ENCODE measurements around the gene GABRR2.
"Not testable (repeated sequence)": the region's sequence is repeated elsewhere in the genome, so short reads cannot be mapped to it uniquely, and the experiment has no call there.

Gene GABRR2

DNA sequence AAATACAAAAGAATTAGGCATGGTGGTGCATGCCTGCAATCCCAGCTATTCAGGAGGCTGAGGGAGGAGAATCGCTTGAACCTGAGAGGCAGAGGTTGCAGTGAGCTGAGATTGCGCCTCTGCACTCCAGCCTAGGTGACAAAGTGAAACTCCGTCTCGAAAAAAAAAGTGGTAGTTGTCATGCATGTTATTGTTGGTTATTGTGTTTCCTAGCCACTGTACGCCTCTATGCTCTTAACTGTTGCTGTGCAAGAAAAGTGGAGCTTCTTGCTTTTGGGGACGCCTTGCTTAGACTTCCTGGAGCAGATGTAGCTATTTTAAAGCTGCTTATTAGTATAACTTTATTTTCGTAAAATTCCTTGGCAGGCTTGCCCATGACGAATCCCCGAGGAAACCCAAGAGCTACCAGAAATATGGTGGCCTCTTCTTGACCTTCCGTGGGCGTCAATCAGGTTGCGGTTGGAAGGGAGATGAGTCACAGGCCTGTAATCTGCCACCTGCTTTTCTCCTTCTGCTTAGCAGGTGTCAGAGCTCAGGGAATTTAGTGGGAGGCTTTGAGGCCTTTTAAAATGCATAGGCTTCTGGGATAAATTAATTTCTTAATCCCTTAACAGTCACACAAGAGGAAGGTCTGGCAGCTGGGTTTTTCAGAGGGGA lies 17.3 kb downstream of the GABRR2 start:
- FAIRE-seq: peak; percentile 96
- DNase-seq (ENCODE audit: extremely low spot score, insufficient read length, low read depth): peak; percentile 65

DNA sequence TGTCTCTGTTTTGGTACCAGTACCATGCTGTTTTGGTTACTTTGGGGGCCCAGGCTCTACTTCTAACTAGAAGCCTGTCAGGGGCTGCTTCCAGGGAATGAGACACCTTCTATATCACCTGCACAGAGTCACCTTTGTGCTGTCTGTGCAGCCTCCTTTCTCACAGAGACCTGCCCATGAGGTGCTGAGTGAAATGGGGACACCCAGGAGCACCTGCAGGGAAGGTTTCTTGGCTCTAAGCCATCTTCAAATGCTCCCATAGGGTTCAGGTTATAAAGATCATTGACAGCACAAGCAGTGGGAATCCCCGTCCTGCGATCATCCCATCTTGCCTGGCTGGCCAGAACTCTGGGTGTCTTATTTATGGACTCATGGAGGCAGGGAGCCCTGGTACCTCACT lies 19.1 kb downstream of the GABRR2 start:
- FAIRE-seq (no peak), DNase-seq (ENCODE audit: extremely low spot score, insufficient read length, low read depth) (no peak)

DNA sequence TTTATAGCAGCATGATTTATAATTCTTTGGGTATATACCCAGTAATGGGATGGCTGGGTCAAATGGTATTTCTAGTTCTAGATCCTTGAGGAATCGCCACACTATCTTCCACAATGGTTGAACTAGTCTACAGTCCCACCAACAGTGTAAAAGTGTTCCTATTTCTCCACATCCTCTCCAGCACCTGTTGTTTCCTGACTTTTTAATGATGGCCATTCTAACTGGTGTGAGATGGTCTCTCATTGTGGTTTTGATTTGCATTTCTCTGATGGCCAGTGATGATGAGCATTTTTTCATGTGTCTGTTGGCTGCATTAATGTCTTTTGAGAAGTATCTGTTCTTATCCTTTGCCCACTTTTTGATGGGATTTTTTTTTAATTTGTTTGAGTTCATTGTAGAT lies 20.0 kb downstream of the GABRR2 start:
- not testable (repeated sequence) for FAIRE-seq; DNase-seq (ENCODE audit: extremely low spot score, insufficient read length, low read depth)

DNA sequence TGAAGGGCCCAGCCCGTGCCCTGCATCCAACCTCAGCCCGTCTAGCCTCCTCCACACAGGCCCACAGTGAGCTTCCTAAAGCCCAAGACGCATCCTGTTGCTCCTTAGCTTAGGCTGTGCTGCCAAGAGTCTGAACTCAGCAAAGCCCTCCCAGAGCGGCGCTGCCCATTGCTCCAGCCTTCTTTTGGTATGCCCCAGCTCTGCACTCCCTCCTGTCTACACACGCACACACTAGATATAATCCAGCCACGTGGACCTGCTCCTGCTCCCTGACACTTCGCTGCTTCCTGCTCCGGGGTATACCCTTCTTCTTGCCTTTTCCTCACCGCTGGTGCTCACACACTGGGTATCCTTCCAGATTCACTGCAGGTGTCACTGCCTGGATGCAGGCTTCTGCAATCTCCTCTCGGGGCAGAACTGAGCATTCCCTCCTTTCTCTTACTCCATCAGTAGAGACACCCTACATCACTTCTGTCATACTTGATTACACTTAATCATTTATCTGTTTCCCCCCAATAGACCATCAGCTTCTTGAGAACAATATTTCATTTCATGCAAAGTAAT lies 23.8 kb downstream of the GABRR2 start:
- DNase-seq (ENCODE audit: extremely low spot score, insufficient read length, low read depth) (no peak), FAIRE-seq (no peak)

DNA sequence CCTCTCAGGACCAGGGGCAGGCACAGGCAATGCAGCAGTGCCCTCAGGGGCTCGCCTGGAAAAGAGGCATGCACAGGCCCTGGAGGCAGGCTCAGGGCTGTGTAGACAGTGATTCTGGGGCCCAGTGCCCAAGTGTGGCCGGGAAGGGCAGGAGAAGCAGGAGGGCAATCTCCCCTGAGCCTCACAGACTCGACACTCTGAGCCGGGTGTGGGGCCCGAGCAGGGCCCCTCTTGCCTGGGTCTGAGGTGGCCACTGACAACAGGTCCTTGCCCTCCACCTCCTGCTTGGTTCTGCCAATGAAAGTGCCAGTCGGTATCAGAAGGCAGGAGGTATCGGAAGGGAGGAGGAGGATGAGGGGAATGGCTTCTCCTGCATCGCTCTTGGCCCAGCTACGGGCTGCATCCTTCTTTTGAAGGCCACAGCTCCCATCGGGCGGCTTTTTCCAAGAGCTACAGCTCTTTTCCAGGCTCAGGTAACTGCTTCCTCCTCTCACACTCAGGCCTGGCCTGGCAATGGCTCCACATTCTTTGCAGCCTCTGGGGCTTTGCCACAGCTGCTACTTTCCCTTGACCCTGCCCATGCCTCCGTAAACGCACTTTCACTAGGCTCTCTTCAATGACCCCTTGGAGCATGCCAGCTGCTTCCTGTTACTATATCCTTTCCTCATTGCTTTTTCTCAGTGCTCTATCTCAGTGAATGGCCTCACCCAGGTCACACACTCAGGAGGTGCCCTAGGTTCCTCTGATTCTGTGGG lies 24.5 kb downstream of the GABRR2 start:
- DNase-seq (ENCODE audit: extremely low spot score, insufficient read length, low read depth) (no peak), FAIRE-seq (no peak)

DNA sequence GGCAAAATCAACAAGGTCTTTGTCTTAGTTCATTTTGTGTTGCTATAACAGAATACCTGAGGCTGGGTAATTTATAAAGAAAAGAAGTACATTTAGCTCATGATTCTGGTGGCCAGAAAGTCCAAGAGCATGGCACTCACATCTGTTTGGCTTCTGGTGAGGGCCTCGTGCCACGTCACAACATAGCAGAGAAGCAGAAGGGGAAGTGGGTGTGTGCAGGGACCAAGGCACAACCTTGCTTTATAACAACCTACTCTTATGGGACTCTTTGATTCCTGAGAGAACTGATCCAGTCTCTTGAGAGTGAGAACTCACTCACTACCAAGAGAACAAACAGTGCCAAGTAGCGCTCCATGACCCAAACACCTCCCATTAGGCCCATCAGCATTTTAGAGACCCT lies 25.4 kb downstream of the GABRR2 start:
- no peak for FAIRE-seq
- no peak for DNase-seq (ENCODE audit: extremely low spot score, insufficient read length, low read depth)

DNA sequence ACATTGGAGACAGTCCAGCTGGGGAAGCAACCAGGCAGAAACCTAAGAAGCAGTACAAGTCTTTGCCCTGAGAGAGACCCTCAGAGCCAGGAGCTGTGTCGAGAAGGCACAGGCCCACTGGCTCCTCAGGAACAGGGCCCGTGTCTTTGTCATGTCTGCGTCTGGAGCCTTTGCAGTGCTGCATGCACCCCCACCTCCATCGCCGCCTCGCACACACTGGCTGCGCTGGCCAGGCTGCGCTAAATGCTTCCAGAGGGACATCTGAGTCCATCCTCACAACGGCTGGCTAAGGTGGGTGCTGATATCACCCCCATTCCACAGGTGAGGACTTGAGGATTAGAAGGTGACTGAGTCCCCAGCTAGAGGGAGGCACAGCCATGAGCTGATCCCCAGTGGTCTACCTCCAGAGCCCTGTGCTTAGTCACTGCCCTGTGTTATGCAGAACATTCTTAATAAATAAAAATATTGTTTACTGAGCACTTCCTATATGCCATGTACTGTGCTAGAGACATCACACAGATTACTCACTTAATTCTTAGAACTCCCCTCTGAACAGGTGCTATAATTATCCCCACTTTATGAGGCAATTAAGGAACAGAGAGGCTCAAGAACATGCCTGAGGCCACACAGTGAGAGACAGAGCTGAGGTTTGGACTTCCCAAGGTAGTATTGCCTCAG lies 27.6 kb downstream of the GABRR2 start:
- DNase-seq (ENCODE audit: extremely low spot score, insufficient read length, low read depth) (no peak), FAIRE-seq (no peak)

DNA sequence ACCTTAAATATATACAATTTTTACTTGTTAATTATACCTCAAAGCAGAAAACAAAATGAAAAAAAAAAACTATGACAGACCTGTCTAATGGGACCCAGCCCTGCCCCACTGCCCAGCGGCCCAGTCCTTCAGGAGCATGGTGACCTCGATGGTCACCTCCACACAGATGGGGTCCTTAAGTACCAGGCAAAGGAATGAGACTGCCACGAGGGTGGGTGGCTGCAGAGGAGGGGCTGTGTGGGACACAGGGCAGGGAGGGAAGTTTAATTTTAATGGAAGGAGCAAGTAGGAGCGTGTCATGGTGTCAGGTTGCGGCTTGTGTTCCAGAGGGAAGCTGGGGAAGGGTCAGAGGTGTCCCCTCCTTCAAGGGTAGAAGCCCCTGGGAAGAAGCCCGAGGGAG lies 28.6 kb downstream of the GABRR2 start:
- DNase-seq (ENCODE audit: extremely low spot score, insufficient read length, low read depth) (no peak), FAIRE-seq (no peak)

DNA sequence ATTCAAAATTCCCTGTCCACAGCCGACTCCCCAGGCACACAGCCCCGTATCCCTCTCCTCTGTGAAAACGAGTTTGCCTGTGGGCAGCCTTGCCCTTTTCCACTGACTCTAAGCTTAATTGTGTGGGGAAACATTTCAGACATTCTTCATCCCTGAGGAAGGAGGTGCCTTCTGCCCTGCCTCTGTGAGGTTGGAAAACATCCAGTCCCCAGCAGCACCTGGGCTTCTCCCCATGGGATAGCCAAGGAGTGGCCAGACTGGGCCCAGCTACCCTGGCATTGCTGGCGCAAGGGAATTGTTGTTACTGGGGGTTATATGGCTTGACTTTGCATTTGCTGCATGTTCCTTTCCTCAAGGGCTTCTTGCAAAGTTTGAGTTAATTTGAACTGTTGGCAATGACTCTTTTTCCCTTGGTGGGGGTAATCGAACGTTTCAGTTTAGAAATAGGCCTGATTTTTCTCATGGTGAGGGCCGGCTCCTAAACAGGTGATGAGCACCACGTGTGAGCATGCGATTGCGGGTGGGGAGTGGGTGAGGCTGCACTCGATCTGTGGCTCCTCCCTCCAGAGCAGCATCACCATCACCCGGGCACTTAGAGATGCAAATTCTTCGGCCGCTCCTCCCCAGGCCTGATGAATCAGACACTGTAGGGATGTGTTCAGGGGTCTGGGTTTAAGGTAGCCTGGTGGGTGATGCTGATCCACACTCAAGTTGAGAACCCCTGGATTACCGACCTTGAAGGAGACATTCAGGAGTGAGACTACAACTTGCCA lies 29.9 kb downstream of the GABRR2 start:
- DNase-seq (ENCODE audit: extremely low spot score, insufficient read length, low read depth) (no peak), FAIRE-seq (no peak)

DNA sequence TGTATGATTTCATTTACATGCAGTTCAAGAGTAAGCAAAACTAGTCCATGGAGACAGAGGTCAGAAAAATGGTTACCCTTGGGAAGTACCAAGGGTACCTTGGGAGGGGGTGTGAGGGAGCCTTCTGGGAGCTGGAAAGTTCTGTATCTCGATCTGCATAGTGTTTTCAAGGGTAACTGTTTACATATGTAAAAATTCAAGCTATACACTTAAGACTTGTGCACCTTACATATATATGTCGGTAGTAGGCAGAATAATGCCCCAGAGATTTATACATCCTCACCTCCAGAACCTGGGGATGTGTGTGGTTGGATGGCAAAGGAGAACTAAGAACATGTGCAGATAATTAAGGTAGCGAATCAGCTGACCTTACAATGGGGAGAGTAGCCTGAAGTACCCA lies 31.0 kb downstream of the GABRR2 start:
- FAIRE-seq (no peak), DNase-seq (ENCODE audit: extremely low spot score, insufficient read length, low read depth) (no peak)

DNA sequence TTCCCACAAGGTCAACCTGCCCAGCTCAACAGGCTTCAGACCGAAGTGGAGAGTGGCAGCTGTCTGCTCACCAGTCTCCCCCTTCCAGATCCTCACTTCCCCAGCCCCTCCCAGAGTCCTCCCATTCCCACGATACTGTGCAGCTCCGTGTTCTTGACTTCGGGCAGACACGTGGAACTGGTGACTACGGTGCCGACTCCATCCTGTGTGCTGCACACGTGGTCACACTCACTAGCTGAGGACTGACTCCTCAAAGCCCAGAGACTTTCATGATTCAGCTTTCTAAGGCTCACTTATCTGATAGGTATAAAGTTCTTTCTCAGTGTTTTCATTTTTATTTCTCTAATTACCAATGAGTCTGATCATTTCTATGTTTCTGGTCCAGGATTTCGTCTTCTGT lies 32.4 kb downstream of the GABRR2 start:
- DNase-seq (ENCODE audit: extremely low spot score, insufficient read length, low read depth) (no peak), FAIRE-seq (no peak)

DNA sequence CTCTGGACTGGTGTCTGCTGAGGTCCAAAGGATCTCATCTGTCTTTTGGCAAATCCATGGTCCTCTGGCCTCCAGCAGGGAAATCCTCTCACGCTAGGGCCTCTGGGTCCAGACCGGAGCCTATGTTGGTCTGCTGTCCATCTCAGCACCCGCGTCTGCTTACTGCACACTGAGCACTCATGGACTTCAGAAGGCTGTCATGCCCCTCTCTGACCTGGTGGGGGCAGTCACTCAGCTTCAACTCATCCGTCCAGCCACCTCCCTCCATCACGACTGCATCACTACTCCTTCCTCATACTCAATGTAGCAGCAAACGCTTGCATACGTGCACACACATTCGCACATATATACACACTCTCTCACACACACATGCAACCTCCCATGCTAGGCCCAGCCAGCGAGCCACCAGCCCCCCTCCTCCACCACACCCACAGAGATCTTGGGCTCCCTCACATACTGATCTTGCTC lies 33.3 kb downstream of the GABRR2 start:
- DNase-seq (ENCODE audit: extremely low spot score, insufficient read length, low read depth): peak; percentile 71
- peak; percentile 96 for FAIRE-seq

DNA sequence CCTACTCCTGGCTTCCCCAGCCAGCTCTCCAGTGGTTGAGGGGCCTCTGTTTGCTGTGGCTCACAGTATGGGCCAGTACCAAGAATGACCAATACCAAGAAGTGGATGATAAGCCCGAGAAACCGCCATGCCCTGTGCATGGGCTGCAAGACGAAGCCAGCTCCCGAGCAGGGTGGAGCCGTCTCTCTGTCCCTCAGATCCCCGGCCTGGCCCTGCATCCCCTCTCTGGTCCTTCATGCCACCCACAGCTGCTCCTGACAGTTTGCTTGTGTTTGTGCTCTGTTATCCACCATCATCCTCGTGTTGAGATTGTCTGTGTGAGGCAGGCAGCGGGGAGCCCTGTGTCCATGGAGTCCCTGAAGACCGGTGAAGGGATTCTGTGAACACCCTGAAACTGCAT lies 36.1 kb downstream of the GABRR2 start:
- FAIRE-seq (no peak), DNase-seq (ENCODE audit: extremely low spot score, insufficient read length, low read depth) (no peak)

DNA sequence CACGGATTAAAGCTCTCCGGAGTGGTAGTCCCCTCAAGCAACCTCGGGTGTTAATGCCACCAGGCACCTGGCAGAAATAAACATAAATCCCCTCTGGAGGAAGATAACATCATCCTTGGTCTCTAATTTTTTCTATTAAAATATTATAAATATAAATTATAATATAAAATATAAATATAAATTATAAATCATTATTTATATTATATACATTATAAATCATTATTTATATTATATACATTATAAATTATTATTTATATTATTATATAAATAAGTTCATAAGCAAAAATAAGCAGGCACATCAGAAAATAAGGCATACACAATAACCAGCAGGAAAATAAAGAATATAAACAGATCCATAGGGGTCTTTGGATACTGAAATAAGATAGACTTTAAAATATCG lies 39.2 kb downstream of the GABRR2 start:
- DNase-seq (ENCODE audit: extremely low spot score, insufficient read length, low read depth): no peak
- FAIRE-seq: no peak

DNA sequence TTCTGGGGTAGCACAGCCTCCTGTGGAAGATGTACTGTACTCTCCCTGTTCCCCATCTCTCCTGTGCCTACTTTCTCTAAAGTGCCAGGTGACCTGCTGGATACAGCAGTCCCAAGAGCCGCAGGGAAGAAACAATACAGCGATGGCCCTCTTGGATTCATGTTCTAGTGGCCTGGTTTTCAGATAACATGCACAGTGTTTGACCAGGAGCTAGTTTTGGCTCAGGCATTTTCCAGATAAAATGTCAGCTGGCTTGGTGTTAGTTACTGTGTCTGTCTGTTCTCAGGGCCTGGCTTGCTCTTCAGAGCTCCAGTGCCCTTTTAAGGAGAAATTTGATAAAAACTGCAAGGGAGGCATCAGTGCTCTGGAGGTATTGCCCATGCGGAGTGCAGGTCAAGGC lies 41.3 kb downstream of the GABRR2 start:
- DNase-seq (ENCODE audit: extremely low spot score, insufficient read length, low read depth) (no peak), FAIRE-seq (no peak)

DNA sequence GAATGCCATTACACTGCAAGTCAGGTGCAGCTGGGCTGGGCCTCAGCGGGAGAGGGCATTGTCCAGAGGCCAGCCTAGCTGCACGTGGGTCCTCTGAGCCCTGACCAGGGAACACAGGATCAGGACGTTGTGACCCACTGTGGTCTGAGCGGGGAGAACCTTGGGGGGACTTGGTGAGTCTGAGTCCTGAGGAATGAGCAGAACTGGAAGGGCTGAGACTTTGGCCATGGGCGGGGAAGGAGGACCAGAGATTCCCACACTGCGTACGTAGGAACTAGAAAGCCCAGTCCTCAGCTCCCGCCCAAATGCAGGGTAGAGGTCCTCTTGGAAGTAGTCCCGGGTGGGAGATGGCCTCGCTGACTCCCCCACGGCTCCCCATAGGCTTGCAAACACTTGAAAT lies 42.5 kb downstream of the GABRR2 start:
- FAIRE-seq: no peak
- DNase-seq (ENCODE audit: extremely low spot score, insufficient read length, low read depth): no peak

DNA sequence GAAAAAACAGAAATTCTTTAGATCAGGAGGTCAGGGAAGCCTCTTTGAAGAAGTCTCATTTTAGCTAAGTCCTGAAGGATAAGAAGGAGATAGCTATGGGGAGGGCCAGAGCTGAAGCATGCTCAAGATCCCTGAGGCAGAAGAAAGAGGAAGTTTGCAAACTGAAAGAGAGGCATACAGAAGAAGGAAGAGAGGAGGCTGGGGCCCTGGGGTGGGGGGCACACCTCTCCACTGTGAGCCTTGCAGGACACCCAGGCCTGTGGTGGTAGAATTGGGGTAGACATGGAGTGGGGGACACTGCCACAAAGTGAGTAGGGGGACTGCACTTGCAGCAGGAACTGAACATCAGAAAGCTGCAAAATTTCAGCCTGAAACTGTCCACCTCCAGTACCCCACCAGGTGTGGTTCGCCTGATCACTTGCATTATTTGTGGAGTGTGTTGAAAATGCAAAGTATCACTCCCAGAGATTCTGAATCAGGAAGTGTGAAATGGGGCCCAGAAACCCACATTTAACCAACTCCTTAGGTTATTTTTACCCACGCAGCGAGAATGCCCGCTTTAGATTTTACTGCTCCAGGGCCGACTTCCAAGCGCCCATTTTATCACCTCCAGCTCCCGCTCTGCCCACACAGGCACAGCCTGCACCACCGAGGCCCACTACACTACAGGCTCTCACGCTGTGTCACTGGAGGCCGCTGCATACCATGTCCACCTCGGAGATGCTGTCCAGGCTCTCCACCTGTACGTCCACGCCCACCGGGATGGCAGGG lies 44.0 kb downstream of the GABRR2 start:
- FAIRE-seq: peak; percentile 73

DNA sequence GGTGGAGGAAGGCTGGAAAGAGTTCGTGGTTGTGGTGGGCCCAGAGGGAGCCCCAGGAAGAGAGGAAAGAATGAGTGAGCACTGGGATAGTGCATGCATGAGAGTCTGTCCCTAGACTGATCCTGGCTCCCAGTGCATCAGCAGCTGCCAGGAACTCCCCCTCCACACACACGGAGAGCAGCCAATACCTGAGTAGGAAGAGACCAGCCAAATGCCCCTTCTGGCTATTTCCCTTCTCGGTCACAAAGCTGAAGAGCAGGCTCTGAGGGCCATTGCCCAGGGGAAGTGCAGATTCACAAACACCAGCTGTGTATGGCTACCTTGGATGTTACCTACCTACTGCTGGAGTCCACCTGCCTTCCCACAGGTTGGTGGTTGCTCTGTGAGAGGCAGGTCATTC lies 45.1 kb downstream of the GABRR2 start:
- DNase-seq (ENCODE audit: extremely low spot score, insufficient read length, low read depth) (no peak), FAIRE-seq (no peak)

More for the DNA sequence above, 44.0 kb downstream of the GABRR2 start:
- no peak for DNase-seq (ENCODE audit: extremely low spot score, insufficient read length, low read depth)

DNA sequence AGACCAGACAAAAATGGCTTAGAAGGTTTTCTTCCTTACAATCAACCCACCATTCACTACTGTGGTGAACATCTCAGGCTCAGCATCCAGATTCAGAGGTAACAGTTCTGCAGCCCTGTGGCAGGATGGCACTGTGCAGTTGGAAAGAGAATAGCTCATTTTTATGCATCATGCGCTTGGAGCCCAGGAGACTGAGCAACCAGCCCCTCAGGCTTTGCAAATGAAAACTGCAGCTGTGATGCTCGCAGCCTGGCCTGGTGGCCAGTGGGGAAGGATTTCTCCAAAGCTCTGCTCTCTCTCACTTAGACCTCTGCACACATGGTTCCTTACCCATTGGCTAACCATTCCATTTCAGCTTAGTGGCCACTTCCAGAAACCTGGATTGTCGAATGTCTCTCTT lies 45.8 kb downstream of the GABRR2 start:
- FAIRE-seq (no peak), DNase-seq (ENCODE audit: extremely low spot score, insufficient read length, low read depth) (no peak)

Data from GM18507 (cell line).